SK-MEL-5 (cell line): ENCODE results near the gene MS4A15. TPM values are rescaled to one million over a fixed set of nuclear protein-coding genes. Genes with fewer than 3 reads are reported as not detected.
"Not testable (repeated sequence)": the region's sequence is repeated elsewhere in the genome, so short reads cannot be mapped to it uniquely, and the experiment has no call there.

ENCODE experiments used
- DNase-seq: peaks from one replicate; pipeline ENCODE4 v3.0.0-alpha.2; 2016; ENCODE audit warnings: low read depth, low spot score
- in situ Hi-C: cut with HindIII; loops from 2 replicates; pipeline ENCODE4 v1.10.0; 2016; ENCODE audit warnings: low sequenced_read_pairs, high pct_unique_total_duplicates, low pct_unique_long_range_greater_than_20kb
- total RNA-seq: library from RNA; depleted of rRNA; stranded (reverse); fragments of >200 nt; shearing (Covaris generic); gene quantifications from 2 replicates; pipeline ENCODE4 v1.2.3, GENCODE V29; 2014

MS4A15 gene
- total RNA-seq, 1 experiment from 2014 or later: not detected

- in situ Hi-C loops: no loop called here
Observed at GRCh38 chr11:60747359-60747873, 9.3 kb upstream of the MS4A15 start.

GRCh38 chr11:60748225-60748624 lies 8.4 kb upstream of the MS4A15 start:
- in situ Hi-C loops: no loop called here

More at GRCh38 chr11:60747359-60747873, 9.3 kb upstream of the MS4A15 start:
- DNase-seq: no peak

DNA sequence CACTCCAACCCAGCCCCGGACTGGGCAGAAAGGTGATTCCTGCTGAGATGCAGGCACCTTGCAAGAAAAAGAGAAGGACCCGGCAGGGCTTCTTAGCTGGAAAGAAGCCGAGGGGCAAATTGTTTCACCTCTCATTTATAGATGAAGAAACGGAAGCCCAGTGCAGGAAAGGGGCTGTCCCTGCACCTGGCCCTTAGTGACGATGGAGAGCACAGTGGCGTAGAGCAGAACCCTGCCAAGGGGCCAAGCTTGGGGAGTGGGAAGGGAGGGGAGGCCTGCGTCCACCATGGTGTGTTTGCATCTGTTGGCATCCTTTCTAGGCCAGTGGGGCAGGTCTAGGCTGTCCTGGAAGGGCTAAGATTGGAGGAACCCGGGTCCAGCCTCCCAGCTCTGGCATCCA lies 7.8 kb upstream of the MS4A15 start:
- in situ Hi-C loops: no loop called here
- DNase-seq: no peak

More at GRCh38 chr11:60748225-60748624, 8.4 kb upstream of the MS4A15 start:
- no peak for DNase-seq

GRCh38 chr11:60750911-60751310 lies 5.8 kb upstream of the MS4A15 start:
- in situ Hi-C loops: no loop called here
- no peak for DNase-seq

GRCh38 chr11:60753309-60753708 lies 3.4 kb upstream of the MS4A15 start:
- DNase-seq: no peak
- in situ Hi-C loops: no loop called here

DNA sequence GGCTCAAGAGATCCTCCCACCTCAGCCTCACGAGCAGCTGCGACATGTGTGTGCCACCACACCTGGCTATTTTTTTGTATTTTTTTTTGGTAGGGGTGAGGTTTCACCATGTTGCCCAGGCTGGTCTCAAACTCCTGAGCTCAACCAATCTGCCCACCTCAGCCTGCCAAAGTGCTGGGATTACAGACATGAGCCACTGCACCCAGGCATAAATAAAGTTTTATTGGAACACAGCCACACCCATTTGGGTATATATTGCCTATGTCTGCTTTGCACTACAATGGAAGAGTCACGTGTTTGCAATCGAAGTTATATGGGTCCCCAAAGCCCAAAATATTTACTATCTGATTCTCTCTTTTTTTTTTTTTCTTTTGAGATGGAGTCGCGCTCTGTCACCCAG lies 1.8 kb upstream of the MS4A15 start:
- in situ Hi-C loops: no loop called here
- no peak for DNase-seq

DNA sequence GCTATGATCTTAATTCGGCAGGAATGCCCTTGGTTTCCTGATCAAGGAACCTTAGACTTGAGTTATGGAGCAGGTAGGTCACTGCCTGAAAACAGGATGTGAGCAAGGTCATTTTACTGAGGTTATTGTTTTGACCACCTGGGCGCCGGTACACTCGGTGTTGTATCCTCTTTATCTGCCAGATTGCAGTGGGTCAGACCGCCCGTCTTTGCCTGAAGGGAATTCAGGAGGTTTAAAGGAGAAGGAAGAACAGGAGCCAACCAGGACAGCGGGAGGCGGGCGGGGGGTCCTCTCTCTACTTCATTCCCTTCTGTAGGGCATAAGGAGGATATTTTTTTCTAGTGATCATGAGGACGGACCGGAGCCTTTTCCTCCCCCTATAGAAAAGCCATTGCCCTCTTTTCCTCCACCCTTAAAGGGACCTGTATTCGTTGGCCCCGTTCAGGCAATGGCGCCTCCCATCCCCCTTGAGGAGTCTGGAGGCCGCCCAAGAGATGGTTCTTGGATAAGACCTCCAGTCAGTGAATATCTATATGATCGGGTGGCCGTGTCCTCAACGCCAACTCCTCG lies 649 bp downstream of the MS4A15 start:
- no peak for DNase-seq
- in situ Hi-C loops: no loop called here

GRCh38 chr11:60758671-60759070 lies 2.0 kb downstream of the MS4A15 start:
- in situ Hi-C loops: not testable (repeated sequence)

DNA sequence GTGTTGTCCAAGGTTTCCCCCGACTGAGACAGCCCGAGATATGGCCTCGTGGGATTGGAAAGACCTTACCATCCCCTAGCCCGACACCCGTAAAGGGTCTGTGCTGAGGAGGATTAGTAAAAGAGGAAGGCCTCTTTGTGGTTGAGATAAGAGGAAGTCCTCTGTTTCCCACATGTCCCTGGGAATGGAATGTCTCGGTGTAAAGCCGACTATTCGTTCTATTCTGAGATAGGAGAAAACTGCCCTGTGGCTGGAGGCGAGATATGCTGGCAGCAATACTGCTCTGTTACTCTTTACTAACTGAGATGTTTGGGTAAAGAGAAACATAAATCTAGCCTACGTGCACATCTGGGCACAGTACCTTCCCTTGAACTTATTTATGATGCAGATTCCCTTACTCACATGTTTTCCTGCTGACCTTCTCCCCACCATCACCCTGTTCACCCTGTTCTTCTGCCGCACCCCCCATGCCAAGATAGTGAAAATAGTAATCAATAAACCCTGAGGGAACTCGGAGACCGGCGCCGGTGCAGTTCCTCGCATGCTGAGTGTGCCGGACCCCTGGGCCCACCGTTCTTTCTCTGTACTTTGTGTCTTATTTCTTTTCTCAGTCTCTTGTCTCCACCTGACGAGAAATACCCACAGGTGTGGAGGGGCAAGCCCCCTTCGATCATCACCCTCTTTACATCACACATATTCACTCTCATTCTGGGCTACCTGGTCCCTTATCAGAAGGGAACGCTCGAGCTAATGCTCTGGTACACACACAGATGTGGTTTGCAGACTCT lies 3.0 kb downstream of the MS4A15 start:
- DNase-seq, in situ Hi-C loops: not testable (repeated sequence)

More at GRCh38 chr11:60758671-60759070, 2.0 kb downstream of the MS4A15 start:
- not testable (repeated sequence) for DNase-seq

DNA sequence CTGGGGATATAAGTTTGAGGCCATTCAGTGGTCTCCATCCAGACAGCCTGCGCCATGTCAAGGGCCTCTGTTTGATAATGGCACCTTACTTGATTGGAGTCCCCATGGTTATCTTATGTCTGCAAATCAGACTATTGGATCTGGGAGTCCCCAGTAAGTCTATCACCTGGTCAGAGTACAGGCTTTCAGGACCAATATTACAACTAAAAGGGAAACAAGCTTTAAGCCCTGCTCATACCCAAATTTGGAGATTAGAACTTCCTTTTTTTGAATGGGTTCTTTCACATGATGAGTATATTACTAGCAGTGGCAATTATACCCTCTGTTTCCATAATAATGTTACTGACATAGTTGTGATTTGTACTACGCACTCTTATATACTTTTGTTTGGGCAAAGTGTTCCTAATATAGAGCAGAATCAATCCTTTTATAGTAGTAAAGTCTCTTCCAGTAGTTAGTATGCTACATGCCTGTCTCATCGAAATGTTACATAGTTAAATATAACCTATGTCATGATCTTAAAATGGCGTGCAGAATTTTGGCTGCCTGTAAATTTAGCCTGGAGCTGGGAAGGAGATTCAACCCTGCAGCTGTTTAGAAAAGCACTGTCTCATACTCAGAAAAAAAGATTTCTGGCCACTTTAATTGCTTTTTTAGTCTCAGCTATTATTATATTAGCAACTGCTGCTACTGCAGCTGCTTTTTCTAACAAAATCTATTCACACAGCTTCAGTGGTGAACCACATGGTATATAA lies 4.9 kb downstream of the MS4A15 start:
- in situ Hi-C loops: no loop called here
- DNase-seq: no peak

DNA sequence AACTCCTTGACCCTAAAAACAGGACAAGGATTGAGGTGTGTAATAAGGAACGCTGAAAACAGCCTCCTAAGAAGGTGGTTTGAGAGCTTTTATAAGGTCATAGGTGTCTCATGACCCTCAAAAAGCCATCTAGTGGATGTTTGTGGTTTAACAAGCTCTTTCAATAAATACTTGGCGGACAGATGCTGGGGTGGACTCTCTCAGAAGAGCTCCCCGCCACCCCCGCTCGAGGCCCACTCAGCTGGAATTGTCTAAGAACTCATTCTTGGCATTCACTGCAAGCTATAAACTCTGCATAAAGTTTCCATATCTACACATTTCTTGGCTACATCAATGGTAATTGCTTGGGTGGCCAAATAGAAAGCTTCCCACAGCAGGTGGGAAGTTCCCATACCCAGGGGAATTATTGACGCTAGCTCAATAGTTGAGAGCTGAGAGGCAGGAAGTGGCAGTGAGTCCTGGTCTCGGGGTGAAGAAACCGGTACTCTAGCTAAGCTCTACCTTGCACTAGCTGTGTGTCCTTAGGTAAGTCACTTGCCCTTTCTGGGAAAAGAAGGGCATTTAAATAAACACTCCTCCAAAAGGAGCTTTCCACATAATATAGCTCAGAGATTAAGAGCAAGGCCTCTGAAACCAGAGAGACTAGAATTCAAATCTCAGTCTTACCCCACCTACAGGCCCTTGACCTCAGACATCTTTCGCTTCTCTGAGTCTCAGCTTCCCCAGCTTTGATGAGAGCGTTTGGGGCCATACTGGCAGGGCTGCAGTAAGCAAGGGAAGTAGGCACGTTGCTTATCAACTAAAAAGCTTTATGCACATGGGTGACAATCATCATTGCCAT lies 6.4 kb downstream of the MS4A15 start:
- DNase-seq: peak; percentile 55
- in situ Hi-C loops: no loop called here

DNA sequence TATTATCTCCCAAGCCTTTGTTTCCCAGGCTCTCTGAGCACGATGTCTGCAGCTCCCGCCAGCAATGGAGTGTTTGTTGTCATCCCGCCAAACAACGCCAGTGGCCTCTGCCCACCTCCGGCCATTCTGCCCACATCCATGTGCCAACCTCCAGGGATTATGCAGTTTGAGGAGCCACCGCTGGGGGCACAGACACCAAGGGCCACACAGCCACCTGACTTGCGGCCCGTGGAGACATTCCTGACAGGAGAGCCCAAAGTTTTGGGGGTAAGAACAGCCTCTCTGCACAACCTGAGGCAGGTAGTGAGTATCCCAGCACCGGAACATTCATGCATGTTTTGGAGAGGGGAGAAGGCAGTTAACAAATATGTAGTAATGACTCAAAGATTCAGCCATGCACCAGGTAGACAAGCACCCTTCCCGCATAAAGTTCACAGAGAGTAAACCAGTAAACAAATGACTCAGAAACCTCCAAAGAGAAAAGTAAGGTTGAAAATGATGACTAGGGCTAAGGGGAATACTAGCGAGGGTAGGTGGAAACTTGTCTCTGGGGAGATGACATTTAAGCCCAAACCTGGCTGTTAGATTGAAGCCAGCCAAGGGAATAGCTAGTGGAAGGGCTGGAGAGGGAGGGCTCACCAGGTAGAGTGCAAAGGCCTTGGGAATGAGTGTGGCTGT lies 7.2 kb downstream of the MS4A15 start:
- DNase-seq: peak; percentile 15
- in situ Hi-C loops: no loop called here

GRCh38 chr11:60764879-60765278 lies 8.2 kb downstream of the MS4A15 start:
- no peak for DNase-seq
- in situ Hi-C loops: no loop called here

DNA sequence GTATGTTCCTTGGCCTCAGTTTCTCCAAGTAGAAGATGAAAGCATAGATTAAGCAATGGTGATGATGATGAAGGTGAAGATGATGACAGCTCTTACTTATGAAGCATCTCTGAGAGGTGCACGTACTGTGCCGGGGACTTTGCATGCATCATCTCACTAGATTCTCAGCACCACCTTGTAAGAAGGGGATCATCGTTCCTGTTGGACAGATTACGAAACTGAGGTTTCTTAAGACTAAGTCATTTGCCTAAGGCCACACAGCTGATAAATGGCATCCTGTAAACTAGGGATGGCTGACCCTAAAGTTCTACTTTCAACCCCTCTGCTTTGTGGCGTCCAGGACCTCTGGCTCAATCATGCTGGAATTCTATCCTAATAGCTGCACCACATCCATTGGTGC lies 8.7 kb downstream of the MS4A15 start:
- in situ Hi-C loops: no loop called here
- DNase-seq: no peak

DNA sequence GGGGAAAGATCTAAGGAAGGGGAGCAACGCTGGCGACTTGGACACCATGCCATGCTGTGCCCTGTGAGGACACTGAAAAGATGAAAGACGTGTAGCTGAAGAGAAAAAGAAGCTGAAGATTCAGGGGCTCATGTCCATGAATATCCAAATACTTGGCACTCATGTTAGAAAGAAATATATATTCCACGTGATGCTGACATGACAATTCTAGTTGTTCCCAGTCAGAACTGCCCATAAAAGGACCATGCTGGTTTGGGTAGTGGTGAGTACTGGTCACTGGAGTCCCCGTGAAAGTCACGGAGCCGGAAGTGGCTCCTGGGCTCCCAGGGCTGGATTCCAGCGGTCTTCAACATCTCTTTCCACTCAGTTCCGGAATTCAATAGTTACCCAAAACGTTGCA lies 9.9 kb downstream of the MS4A15 start:
- DNase-seq: no peak
- in situ Hi-C loops: no loop called here

DNA sequence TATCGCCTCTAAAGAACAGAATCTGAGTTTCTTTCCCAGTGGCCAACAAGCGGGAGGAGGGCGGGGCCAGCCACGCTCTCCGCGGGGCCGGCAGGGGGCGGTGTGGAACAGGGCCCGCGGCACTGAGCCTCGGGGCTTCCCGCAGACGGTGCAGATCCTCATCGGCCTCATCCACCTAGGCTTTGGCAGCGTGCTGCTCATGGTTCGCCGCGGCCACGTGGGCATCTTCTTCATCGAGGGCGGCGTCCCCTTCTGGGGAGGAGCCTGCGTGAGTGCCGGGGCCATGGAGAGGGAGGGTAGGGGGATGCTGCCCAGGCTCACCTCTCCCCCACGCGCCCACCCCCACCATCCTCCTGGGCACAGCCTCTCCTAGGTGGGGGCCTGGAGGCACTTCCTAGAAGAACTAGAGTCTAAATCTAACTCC lies 10.7 kb downstream of the MS4A15 start:
- DNase-seq: no peak
- in situ Hi-C loops: no loop called here

GRCh38 chr11:60768202-60768601 lies 11.5 kb downstream of the MS4A15 start:
- DNase-seq: no peak
- in situ Hi-C loops: no loop called here
